Stimulated activated naive CD4-positive, alpha-beta T cell (primary cell): ENCODE measurements around the gene PIMREG.
"Not testable (repeated sequence)": the region's sequence is repeated elsewhere in the genome, so short reads cannot be mapped to it uniquely, and the experiment has no call there.

Experiments
- DNase-seq, 6 experiments: peaks; one replicate each; lab custom pipeline; 2025; lab: John Stamatoyannopoulos, UW

Gene PIMREG

GRCh38 chr17:6478486-6478885 lies 34.2 kb downstream of the PIMREG start:
- no peak for DNase-seq

- no peak for DNase-seq
These were observed 35.5 kb downstream of the PIMREG start for GRCh38 chr17:6479622-6480302.

- no peak for DNase-seq
These were observed 36.0 kb downstream of the PIMREG start for GRCh38 chr17:6480303-6480675.

GRCh38 chr17:6482105-6482455 lies 37.8 kb downstream of the PIMREG start:
- DNase-seq = no peak

GRCh38 chr17:6482796-6483195 lies 38.5 kb downstream of the PIMREG start:
- not testable (repeated sequence) for DNase-seq

GRCh38 chr17:6483507-6483906 lies 39.3 kb downstream of the PIMREG start:
- no peak for DNase-seq

- no peak for DNase-seq
These were observed 41.6 kb downstream of the PIMREG start for GRCh38 chr17:6485646-6486412.

- no peak for DNase-seq
These were observed 43.2 kb downstream of the PIMREG start for GRCh38 chr17:6487251-6488007.

GRCh38 chr17:6488008-6488539 lies 43.8 kb downstream of the PIMREG start:
- DNase-seq = no peak

GRCh38 chr17:6489016-6489550 lies 44.8 kb downstream of the PIMREG start:
- DNase-seq = no peak

- DNase-seq = no peak
These were observed 46.9 kb downstream of the PIMREG start for GRCh38 chr17:6491071-6491700.

GRCh38 chr17:6492892-6493674 lies 48.8 kb downstream of the PIMREG start:
- no peak for DNase-seq

GRCh38 chr17:6494239-6494941 lies 50.1 kb downstream of the PIMREG start:
- DNase-seq = no peak

- peak in 1 of 6 experiments; percentile 31 for DNase-seq
These were observed 51.3 kb downstream of the PIMREG start for GRCh38 chr17:6495450-6496115.

- peak in 1 of 6 experiments; percentile 31 for DNase-seq
These were observed 51.8 kb downstream of the PIMREG start for GRCh38 chr17:6496116-6496481.

- no peak for DNase-seq
These were observed 52.6 kb downstream of the PIMREG start for GRCh38 chr17:6496640-6497441.

GRCh38 chr17:6497496-6498221 lies 53.4 kb downstream of the PIMREG start:
- DNase-seq = no peak

GRCh38 chr17:6498356-6498755 lies 54.1 kb downstream of the PIMREG start:
- DNase-seq = no peak
